H9 (cell line): Measurements from ENCODE around the gene RORB. TPM values are rescaled to one million over a fixed set of nuclear protein-coding genes. Genes with fewer than 3 reads are reported as not detected.
A peak's percentile ranks its signal among the peaks of the same experiment; 100 is the strongest.

Experiments used
- DNase-seq: peaks from one replicate; pipeline ENCODE4 v3.0.0-alpha.2; 2017
- H2AFZ ChIP-seq: one replicate; pipeline ENCODE4 v1.6.1; 2013; ENCODE audit warnings: mild to moderate bottlenecking, low read length, control low read depth, moderate library complexity
- H2AK5ac ChIP-seq: 2 replicates; pipeline ENCODE4 v1.6.1; 2013; ENCODE audit warnings: low read length, control low read depth, mixed read lengths; ENCODE audit not compliant: insufficient read length
- H2BK120ac ChIP-seq: one replicate; pipeline ENCODE4 v1.6.1; 2013; ENCODE audit warnings: low read depth, mild to moderate bottlenecking, low read length, control low read depth, inconsistent platforms; ENCODE audit not compliant: poor library complexity, severe bottlenecking
- H2BK12ac ChIP-seq: 2 replicates; pipeline ENCODE4 v1.6.1; 2013; ENCODE audit warnings: low read length, control low read depth, mixed read lengths, low read depth; ENCODE audit not compliant: insufficient read length
- H2BK15ac ChIP-seq: 2 replicates; pipeline ENCODE4 v1.6.1; 2013; ENCODE audit warnings: low read depth, low read length, control low read depth
- H2BK20ac ChIP-seq: one replicate; pipeline ENCODE4 v1.6.1; 2013; ENCODE audit warnings: low read depth, mild to moderate bottlenecking, low read length, control low read depth, inconsistent platforms; ENCODE audit not compliant: poor library complexity, severe bottlenecking
- H2BK5ac ChIP-seq: 2 replicates; pipeline ENCODE4 v1.6.1; 2013; ENCODE audit warnings: low read length, control low read depth, mixed read lengths; ENCODE audit not compliant: insufficient read length
- H3K14ac ChIP-seq: 2 replicates; pipeline ENCODE4 v1.6.1; 2013; ENCODE audit warnings: low read length, control low read depth; ENCODE audit not compliant: insufficient read depth
- H3K18ac ChIP-seq: 2 replicates; pipeline ENCODE4 v1.6.1; 2013; ENCODE audit warnings: low read depth, mild to moderate bottlenecking, mixed read lengths, low read length, control low read depth; ENCODE audit not compliant: insufficient read length
- H3K23ac ChIP-seq: 2 replicates; pipeline ENCODE4 v1.6.1; 2013; ENCODE audit warnings: low read length, control low read depth, mixed read lengths, low read depth; ENCODE audit not compliant: insufficient read length
- H3K23me2 ChIP-seq: 2 replicates; pipeline ENCODE4 v1.6.1; 2013; ENCODE audit warnings: low read depth, mild to moderate bottlenecking, mixed read lengths, low read length, control low read depth; ENCODE audit not compliant: insufficient read length, poor library complexity, severe bottlenecking
- H3K27ac ChIP-seq: 2 replicates; pipeline ENCODE4 v1.5.1; 2013; ENCODE audit warnings: low read length, control low read depth, mixed read lengths, low read depth; ENCODE audit not compliant: insufficient read length
- H3K27me3 ChIP-seq: 2 replicates; pipeline ENCODE4 v1.6.1; 2013; ENCODE audit warnings: low read length, control low read depth, inconsistent platforms; ENCODE audit not compliant: insufficient read depth
- H3K4ac ChIP-seq: 2 replicates; pipeline ENCODE4 v1.6.1; 2013; ENCODE audit warnings: low read depth, mild to moderate bottlenecking, control low read depth, inconsistent platforms, low read length, moderate library complexity
- H3K4me1 ChIP-seq: 2 replicates; pipeline ENCODE4 v1.6.1; 2013; ENCODE audit warnings: low read length, control low read depth, inconsistent platforms; ENCODE audit not compliant: insufficient read depth
- H3K4me2 ChIP-seq: 2 replicates; pipeline ENCODE4 v1.6.1; 2013; ENCODE audit warnings: low read length, control low read depth, mixed read lengths; ENCODE audit not compliant: insufficient read length, insufficient read depth
- H3K56ac ChIP-seq: 2 replicates; pipeline ENCODE4 v1.6.1; 2013; ENCODE audit warnings: low read depth, mild to moderate bottlenecking, mixed read lengths, low read length, control low read depth; ENCODE audit not compliant: insufficient read length
- H3K79me1 ChIP-seq: 2 replicates; pipeline ENCODE4 v1.6.1; 2013; ENCODE audit warnings: low read depth, mild to moderate bottlenecking, moderate library complexity, low read length, control low read depth, inconsistent platforms; ENCODE audit not compliant: insufficient read depth, poor library complexity, severe bottlenecking
- H3K79me2 ChIP-seq: 2 replicates; pipeline ENCODE4 v1.6.1; 2013; ENCODE audit warnings: low read length, control low read depth, inconsistent platforms; ENCODE audit not compliant: insufficient read depth
- H3K9ac ChIP-seq: 2 replicates; pipeline ENCODE4 v1.6.1; 2013; ENCODE audit warnings: low read length, control low read depth, mixed read lengths; ENCODE audit not compliant: insufficient read length; ENCODE audit errors: extremely low read depth
- H3K9me3 ChIP-seq: one replicate; pipeline ENCODE4 v1.6.1; 2013; ENCODE audit warnings: low read depth, low read length, inconsistent platforms; ENCODE audit not compliant: control insufficient read depth
- H3T11ph ChIP-seq: one replicate; pipeline ENCODE4 v1.6.1; 2013; ENCODE audit warnings: mild to moderate bottlenecking, low read length, control low read depth, inconsistent platforms
- H4K20me1 ChIP-seq: one replicate; pipeline ENCODE4 v1.6.1; 2013; ENCODE audit not compliant: control insufficient read depth, insufficient read length, insufficient read depth
- H4K5ac ChIP-seq: 2 replicates; pipeline ENCODE4 v1.6.1; 2013; ENCODE audit warnings: low read depth, mild to moderate bottlenecking, mixed read lengths, low read length, control low read depth; ENCODE audit not compliant: insufficient read length
- H4K8ac ChIP-seq: replicated peaks from 2 replicates; pipeline ENCODE4 v1.6.1; 2013; ENCODE audit warnings: low read length, control low read depth, mixed read lengths, low read depth; ENCODE audit not compliant: insufficient read length
- H4K91ac ChIP-seq: 2 replicates; pipeline ENCODE4 v1.6.1; 2013; ENCODE audit warnings: low read depth, mild to moderate bottlenecking, moderate library complexity, mixed read lengths, low read length, control low read depth; ENCODE audit not compliant: insufficient read length
- H3K27ac Mint-ChIP-seq, 3 experiments: 2 replicates in 2 of 3; 3 replicates in 1 of 3; pipeline ENCODE4 v1.8.0; 2020 to 2021; ENCODE audit warnings: mixed read lengths in 3 of 3, mild to moderate bottlenecking in 1 of 3, moderate library complexity in 1 of 3
- H3K27me3 Mint-ChIP-seq: 2 replicates; pipeline ENCODE4 v1.8.0; 2021; ENCODE audit warnings: low read depth, mild to moderate bottlenecking, moderate library complexity, mixed read lengths
- H3K36me3 Mint-ChIP-seq, 3 experiments: 2 replicates in 2 of 3; 3 replicates in 1 of 3; pipeline ENCODE4 v1.8.0; 2020 to 2021; ENCODE audit warnings: low read depth in 3 of 3, mixed read lengths in 3 of 3; ENCODE audit not compliant: insufficient read depth in 1 of 3
- H3K4me1 Mint-ChIP-seq, 2 experiments: 2 replicates each; pipeline ENCODE4 v1.8.0; 2020; ENCODE audit warnings: mixed read lengths in 2 of 2
- H3K4me3 Mint-ChIP-seq, 2 experiments: 2 replicates in 1 of 2; 3 replicates in 1 of 2; pipeline ENCODE4 v1.8.0; 2020 to 2021; ENCODE audit warnings: mild to moderate bottlenecking in 2 of 2, mixed read lengths in 2 of 2, moderate library complexity in 1 of 2
- H3K9me3 Mint-ChIP-seq, 2 experiments: 2 replicates in 1 of 2; 3 replicates in 1 of 2; pipeline ENCODE4 v1.8.0; 2020; ENCODE audit warnings: mild to moderate bottlenecking in 2 of 2, mixed read lengths in 2 of 2, moderate library complexity in 1 of 2
- WGBS: extraction: QIAGEN DNeasy Blood & Tissue Kit; methylation state at CpG from one replicate; pipeline ENCODE4 v1.1.7; 2013; ENCODE audit warnings: missing lambda C conversion rate, low lambda C conversion rate, mixed read lengths; ENCODE audit not compliant: insufficient read length; ENCODE audit errors: extremely low coverage; 5-methylcytosine and 5-hydroxymethylcytosine counted together
- total RNA-seq: library from RNA; stranded (reverse); gene quantifications from 2 replicates; pipeline ENCODE4 v1.2.1, GENCODE V29; 2021
- TF ChIP-seq, protein P1 (sequence below): fragments of 200-600 bp; sonication (generic); conservative IDR thresholded peaks from 3 replicates; pipeline ENCODE4 v1.8.0; 2021; ENCODE audit warnings: antibody characterized with exemption, mild to moderate bottlenecking

The RORB gene
- total RNA-seq, 1 experiment from 2014 or later = 0.31 TPM

DNA sequence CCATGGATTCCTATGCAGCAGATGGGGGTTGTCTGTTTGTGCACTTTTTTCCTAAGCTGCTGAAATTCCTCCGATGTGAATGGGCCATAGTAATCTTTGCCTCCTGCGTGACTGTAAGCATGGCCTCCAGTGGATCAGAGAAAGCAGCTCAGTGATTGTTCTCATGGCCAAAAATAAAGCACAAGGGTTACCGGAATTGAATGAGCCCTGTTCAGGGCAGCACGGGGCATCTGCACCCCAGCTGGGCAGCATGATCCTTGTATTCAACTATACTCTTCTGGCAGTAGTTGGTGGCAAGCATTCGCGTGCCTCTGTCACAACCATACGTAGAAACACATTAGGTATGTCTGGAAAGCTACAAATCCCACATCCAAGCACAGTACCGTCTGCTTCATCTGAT is 193.9 kb downstream of the RORB start:
- H3K4me2 ChIP-seq = no peak overlapping the region
- no peak overlapping the region for H3T11ph ChIP-seq
- no peak overlapping the region for H3K18ac ChIP-seq
- no peak overlapping the region for H4K8ac ChIP-seq
- H3K4ac ChIP-seq = no peak overlapping the region
- H3K27me3 ChIP-seq = no peaks in the 10 kb centered on the region
- no peak overlapping the region for H2BK120ac ChIP-seq
- no peak overlapping the region for H3K14ac ChIP-seq
- H3K4me1 Mint-ChIP-seq = no peaks in the 10 kb centered on the region
- H3K4me3 Mint-ChIP-seq = no peak overlapping the region
- H2BK5ac ChIP-seq = no peak overlapping the region
- H3K27me3 Mint-ChIP-seq = no peaks in the 10 kb centered on the region
- no peak overlapping the region for H2AFZ ChIP-seq
- H2BK12ac ChIP-seq = no peak overlapping the region
- no peaks in the 10 kb centered on the region for H3K9me3 ChIP-seq
- no peaks in the 10 kb centered on the region for H3K9me3 Mint-ChIP-seq
- H2BK20ac ChIP-seq = no peak overlapping the region
- H3K79me2 ChIP-seq = no peaks in the 10 kb centered on the region
- no peaks in the 10 kb centered on the region for H4K20me1 ChIP-seq
- H2AK5ac ChIP-seq = no peak overlapping the region
- peak overlapping the region in 1 of 3 experiments; percentile 31; a peak in 1 of 7 replicates for H3K27ac Mint-ChIP-seq
- no peak overlapping the region for H3K23ac ChIP-seq
- no peak overlapping the region for H2BK15ac ChIP-seq
- no peaks in the 10 kb centered on the region for H3K79me1 ChIP-seq
- no peaks in the 10 kb centered on the region for H3K4me1 ChIP-seq
- DNase-seq = no peak
- no peaks in the 10 kb centered on the region; a peak in 1 of 7 replicates for H3K36me3 Mint-ChIP-seq
- no peak overlapping the region for H4K91ac ChIP-seq
- H3K9ac ChIP-seq = no peak overlapping the region
- H3K27ac ChIP-seq = no peak overlapping the region
- no peak overlapping the region for H4K5ac ChIP-seq
- WGBS = no CpG with 5 or more reads among the region's 8 CpGs
- H3K56ac ChIP-seq = no peak overlapping the region
- TF ChIP-seq, protein P1, sequence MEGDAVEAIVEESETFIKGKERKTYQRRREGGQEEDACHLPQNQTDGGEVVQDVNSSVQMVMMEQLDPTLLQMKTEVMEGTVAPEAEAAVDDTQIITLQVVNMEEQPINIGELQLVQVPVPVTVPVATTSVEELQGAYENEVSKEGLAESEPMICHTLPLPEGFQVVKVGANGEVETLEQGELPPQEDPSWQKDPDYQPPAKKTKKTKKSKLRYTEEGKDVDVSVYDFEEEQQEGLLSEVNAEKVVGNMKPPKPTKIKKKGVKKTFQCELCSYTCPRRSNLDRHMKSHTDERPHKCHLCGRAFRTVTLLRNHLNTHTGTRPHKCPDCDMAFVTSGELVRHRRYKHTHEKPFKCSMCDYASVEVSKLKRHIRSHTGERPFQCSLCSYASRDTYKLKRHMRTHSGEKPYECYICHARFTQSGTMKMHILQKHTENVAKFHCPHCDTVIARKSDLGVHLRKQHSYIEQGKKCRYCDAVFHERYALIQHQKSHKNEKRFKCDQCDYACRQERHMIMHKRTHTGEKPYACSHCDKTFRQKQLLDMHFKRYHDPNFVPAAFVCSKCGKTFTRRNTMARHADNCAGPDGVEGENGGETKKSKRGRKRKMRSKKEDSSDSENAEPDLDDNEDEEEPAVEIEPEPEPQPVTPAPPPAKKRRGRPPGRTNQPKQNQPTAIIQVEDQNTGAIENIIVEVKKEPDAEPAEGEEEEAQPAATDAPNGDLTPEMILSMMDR = no peak
- H3K23me2 ChIP-seq = no peaks in the 10 kb centered on the region
